Tibial nerve (tissue), 3 donors: ENCODE results near the gene ROR1.

Source experiments
- POLR2A ChIP-seq, 2 donors: fragments of 450-650 bp; IDR thresholded peaks; one replicate each; pipeline ENCODE4 v1.6.1; 2017; ENCODE audit warnings: antibody characterized with exemption in 2 of 2, mild to moderate bottlenecking in 2 of 2, moderate library complexity in 2 of 2
- TF ChIP-seq, protein P1 (sequence below), 5 experiments: fragments of 200-600 bp in 3 of 5; fragments of 450-650 bp in 2 of 5; sonication (generic) in 3 of 5; IDR thresholded peaks; one replicate each; pipeline ENCODE4 v1.5.1; 2016 to 2019; ENCODE audit warnings: antibody characterized with exemption in 5 of 5, mild to moderate bottlenecking in 3 of 5, moderate library complexity in 2 of 5

- no peak for TF ChIP-seq POLR2A (IDR thresholded peaks at IDR 0.05)
- TF ChIP-seq, protein P1, sequence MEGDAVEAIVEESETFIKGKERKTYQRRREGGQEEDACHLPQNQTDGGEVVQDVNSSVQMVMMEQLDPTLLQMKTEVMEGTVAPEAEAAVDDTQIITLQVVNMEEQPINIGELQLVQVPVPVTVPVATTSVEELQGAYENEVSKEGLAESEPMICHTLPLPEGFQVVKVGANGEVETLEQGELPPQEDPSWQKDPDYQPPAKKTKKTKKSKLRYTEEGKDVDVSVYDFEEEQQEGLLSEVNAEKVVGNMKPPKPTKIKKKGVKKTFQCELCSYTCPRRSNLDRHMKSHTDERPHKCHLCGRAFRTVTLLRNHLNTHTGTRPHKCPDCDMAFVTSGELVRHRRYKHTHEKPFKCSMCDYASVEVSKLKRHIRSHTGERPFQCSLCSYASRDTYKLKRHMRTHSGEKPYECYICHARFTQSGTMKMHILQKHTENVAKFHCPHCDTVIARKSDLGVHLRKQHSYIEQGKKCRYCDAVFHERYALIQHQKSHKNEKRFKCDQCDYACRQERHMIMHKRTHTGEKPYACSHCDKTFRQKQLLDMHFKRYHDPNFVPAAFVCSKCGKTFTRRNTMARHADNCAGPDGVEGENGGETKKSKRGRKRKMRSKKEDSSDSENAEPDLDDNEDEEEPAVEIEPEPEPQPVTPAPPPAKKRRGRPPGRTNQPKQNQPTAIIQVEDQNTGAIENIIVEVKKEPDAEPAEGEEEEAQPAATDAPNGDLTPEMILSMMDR (IDR thresholded peaks at IDR 0.05): no peak
Observed at GRCh38 chr1:63728611-63729226, 45.1 kb upstream of the ROR1 start.
